GM19025 (cell line): ENCODE results near the gene MRPL20.
"Not testable (repeated sequence)": the region's sequence is repeated elsewhere in the genome, so short reads cannot be mapped to it uniquely, and the experiment has no call there.

Experiments used
- ATAC-seq: cut with Tn5 transposase; IDR thresholded peaks from one replicate; pipeline ENCODE4 v1.9.1; 2021; ENCODE audit warnings: mild to moderate bottlenecking, low read depth, moderate library complexity; ENCODE audit not compliant: unreplicated experiment

Gene MRPL20

GRCh38 chr1:1437904-1438376 lies 30.8 kb upstream of the MRPL20 start:
- ATAC-seq, result peak; percentile 75

GRCh38 chr1:1437033-1437903 lies 30.2 kb upstream of the MRPL20 start:
- no peak for ATAC-seq

GRCh38 chr1:1436630-1437032 lies 29.5 kb upstream of the MRPL20 start:
- ATAC-seq, result no peak

- ATAC-seq, result no peak
Measured at GRCh38 chr1:1435911-1436629, 29.0 kb upstream of the MRPL20 start.

GRCh38 chr1:1435106-1435903 lies 28.2 kb upstream of the MRPL20 start, which contains the start of gene VWA1:
Gene VWA1 (plus strand): TSS chr1:1435690. CDS start chr1:1435749, 59 bp downstream.
- no peak for ATAC-seq

GRCh38 chr1:1434824-1435105 lies 27.7 kb upstream of the MRPL20 start:
- no peak for ATAC-seq

GRCh38 chr1:1434131-1434823 lies 27.2 kb upstream of the MRPL20 start:
- no peak for ATAC-seq

GRCh38 chr1:1433804-1434130 lies 26.7 kb upstream of the MRPL20 start:
- no peak for ATAC-seq

GRCh38 chr1:1432951-1433803 lies 26.1 kb upstream of the MRPL20 start:
- ATAC-seq, result no peak

- ATAC-seq, result no peak
Measured at GRCh38 chr1:1432274-1432950, 25.3 kb upstream of the MRPL20 start.

GRCh38 chr1:1431845-1432273 lies 24.8 kb upstream of the MRPL20 start:
- ATAC-seq, result no peak

GRCh38 chr1:1430992-1431844 lies 24.1 kb upstream of the MRPL20 start:
- ATAC-seq, result no peak

- ATAC-seq, result no peak
Measured at GRCh38 chr1:1430114-1430982, 23.3 kb upstream of the MRPL20 start.

GRCh38 chr1:1429671-1430073 lies 22.6 kb upstream of the MRPL20 start:
- ATAC-seq, result no peak

GRCh38 chr1:1428967-1429366 lies 21.9 kb upstream of the MRPL20 start:
- not testable (repeated sequence) for ATAC-seq

GRCh38 chr1:1428174-1428573 lies 21.1 kb upstream of the MRPL20 start:
- ATAC-seq, result no peak

GRCh38 chr1:1427820-1428148 lies 20.7 kb upstream of the MRPL20 start:
- ATAC-seq, result no peak
